Measurements from ENCODE around the gene DHX15.
"Not testable (repeated sequence)": the region's sequence is repeated elsewhere in the genome, so short reads cannot be mapped to it uniquely, and the experiment has no call there.

GRCh38 chr4:24503090-24503489 lies 81.3 kb downstream of the DHX15 start:
- TF ChIP-seq CTCF (IDR thresholded peaks at IDR 0.05; ENCODE audit: insufficient read depth, low read depth, low read length); EZH2 (IDR thresholded peaks at IDR 0.05; ENCODE audit: insufficient read depth, low read length): not testable (repeated sequence)

Data from astrocyte (in vitro differentiated cells and primary cell).